ENCODE measurements around the gene HNRNPC.

Gene HNRNPC

DNA sequence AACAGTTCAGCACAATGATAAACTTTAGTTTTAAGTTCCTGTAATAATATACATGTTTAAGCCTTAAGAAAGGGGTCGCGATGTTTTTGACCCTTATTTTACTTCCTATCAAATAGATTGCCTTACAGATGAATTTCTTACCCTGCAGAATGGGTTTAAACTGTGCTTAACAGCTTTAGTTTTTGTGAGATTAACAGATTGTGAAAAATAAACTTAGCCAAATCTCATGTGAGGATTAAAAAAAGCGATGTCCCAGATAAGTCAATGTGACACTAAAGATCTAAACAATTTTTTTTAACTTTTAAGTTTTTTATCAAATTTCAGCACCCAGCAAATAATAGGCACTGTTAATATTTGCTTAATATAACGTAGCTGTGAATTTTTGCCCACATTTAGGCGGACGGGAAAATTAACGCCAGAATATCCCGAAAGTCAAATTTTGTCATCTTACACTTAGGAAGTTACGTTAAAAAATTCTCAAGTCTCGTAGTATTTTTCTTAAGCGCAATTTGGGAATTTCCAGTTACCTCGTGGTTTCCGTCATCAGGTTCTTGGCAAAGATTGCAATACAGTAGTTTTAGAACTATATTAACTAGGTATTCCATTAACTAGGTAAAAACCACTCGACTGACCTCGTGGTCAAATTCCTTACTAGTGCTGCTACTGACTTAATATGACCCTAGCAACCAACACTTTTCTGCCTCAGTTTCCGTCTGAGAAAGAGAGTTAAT, 1.2 kb downstream of the HNRNPC start:
- peak overlapping the region; percentile 89 for H3K27ac ChIP-seq
- TF ChIP-seq, protein P1, sequence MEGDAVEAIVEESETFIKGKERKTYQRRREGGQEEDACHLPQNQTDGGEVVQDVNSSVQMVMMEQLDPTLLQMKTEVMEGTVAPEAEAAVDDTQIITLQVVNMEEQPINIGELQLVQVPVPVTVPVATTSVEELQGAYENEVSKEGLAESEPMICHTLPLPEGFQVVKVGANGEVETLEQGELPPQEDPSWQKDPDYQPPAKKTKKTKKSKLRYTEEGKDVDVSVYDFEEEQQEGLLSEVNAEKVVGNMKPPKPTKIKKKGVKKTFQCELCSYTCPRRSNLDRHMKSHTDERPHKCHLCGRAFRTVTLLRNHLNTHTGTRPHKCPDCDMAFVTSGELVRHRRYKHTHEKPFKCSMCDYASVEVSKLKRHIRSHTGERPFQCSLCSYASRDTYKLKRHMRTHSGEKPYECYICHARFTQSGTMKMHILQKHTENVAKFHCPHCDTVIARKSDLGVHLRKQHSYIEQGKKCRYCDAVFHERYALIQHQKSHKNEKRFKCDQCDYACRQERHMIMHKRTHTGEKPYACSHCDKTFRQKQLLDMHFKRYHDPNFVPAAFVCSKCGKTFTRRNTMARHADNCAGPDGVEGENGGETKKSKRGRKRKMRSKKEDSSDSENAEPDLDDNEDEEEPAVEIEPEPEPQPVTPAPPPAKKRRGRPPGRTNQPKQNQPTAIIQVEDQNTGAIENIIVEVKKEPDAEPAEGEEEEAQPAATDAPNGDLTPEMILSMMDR (IDR thresholded peaks at IDR 0.05), result no peak

DNA sequence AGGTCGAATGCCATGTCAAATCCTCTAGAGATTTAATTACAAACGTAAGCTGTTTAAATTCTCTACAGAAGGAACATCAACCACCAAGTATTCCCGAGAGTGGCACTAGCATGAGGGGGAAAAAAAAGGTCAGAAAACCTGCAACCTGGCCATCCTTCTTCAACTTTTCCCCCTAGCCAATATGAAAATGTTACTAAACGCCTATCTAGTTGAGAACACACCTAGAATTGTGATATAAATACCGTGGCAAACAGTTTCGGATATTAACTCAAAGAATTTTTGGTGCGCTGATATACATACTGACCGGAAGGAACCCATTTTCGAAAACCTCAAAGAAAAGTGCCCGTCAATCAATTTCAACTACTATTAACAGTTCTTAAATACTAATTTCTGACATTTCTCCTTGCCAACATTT, 1.8 kb downstream of the HNRNPC start:
- H3K27ac ChIP-seq, result peak overlapping the region; percentile 89; the same call in 1 of the 2 replicates
- TF ChIP-seq, protein P1 (IDR thresholded peaks at IDR 0.05), result no peak
- no peak for TF ChIP-seq ZFX (IDR thresholded peaks at IDR 0.05; ENCODE audit: borderline replicate concordance)

DNA sequence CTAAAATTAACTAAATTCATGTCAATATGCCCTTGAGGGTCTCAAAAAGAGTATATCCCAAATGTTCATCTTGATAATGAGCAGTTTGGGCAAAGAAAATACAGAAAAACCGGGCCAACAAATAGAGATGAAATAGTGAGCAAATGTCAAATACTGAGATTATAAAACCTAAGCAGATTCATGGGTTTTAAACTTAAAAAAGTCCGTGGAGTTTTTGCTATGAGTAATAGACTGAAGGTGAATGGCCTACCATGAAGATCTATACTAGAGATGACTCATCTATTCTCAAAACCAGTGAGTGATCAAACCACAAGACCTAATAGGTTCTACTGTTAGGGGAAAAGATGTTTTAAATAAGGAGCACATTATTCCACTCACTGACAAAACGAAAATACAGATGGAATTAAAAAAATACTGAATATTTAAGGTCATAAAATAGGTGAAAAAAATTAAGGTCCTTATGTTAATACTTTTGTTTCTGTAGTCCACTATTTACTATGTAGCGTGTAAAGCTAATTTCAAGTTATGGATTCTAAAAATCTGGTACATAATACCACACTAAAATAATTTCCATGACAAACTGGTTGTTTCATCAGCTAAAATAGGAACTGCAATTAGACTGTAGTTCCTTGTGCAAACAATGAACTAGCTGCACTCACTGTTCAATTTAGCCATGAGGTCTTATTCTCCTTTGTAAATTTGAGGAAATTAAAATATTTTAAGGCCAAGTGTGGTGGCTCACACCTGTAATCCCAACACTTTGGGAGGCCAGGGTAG, 5.0 kb downstream of the HNRNPC start:
- H3K27ac ChIP-seq, result no peak overlapping the region
- TF ChIP-seq, protein P1 (IDR thresholded peaks at IDR 0.05), result no peak

DNA sequence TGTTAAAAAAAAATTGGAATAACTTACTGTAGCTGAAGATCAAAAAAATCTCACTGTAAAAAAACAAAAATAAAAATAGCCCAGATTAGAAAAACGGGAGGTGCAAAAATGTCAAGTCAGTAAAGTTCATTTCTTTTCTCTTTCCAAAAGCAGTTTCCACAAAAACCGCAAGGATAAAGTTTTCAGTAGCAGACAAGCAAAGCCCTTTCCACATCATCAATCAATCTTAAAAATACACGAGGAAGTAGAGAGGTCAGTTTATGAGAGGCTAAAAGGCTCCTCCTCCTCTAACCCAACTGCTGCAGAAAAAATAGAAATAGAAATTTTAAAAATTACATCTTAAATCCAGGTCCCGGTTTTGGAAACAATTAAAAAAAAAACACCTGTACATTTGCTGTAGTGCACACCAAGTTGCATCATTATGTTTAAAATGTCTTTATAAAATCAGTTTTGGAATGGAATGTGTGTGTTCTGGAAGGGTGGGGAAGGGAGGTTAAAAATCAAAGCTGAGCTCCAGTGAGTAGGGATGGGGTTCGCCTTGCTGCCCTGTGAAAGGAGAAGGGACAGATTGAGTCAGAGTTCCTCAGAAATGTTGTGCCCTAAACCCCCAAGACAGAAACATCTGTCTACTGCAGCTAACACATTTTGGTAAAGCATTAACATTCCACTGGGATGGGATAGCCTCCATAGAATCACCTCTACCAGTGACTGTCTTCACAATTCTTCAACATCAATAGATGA, 5.8 kb downstream of the HNRNPC start:
- no peak overlapping the region for H3K27ac ChIP-seq
- TF ChIP-seq ZFX (IDR thresholded peaks at IDR 0.05; ENCODE audit: borderline replicate concordance), result no peak
- TF ChIP-seq, protein P1 (IDR thresholded peaks at IDR 0.05), result no peak

DNA sequence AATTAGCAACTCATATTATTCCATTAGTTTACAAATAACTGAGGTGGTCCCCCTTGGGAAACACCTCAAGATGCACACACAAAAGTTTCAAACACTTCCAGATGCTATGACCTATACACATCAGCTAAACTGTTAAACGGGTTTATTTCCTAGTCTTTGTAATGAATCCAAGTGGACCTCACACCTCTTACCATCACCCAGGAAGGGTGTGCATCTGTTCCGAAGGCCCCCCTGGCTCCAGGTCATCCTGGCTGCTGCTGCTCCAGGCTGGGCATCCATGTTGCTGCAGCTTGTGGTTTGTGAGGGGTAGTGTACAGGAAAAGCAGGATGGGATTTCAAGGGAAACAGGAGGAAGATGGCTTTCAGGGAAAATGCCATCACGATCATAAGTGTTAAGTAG, 6.8 kb downstream of the HNRNPC start:
- no peak for TF ChIP-seq ZFX (IDR thresholded peaks at IDR 0.05; ENCODE audit: borderline replicate concordance)
- TF ChIP-seq, protein P1 (IDR thresholded peaks at IDR 0.05), result no peak
- no peak overlapping the region for H3K27ac ChIP-seq

DNA sequence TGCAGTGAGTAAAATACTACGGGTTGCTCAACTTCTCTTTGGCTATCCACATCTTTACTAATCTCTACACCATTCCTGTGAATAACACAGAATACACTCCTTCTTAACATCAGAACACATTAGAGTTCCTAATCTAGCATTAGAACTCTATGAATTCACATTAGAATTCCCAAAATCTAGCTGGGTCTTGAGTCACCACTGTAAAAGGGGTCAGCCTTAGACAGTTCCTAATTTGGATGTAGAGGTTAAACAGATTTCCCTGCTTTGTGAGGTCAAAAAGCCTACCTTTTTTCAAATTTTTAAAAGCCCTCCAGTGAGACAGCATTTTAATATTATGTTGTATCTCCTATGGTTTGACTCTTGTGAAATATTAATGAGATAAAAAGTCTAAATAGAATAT, 7.4 kb downstream of the HNRNPC start:
- no peak for TF ChIP-seq ZFX (IDR thresholded peaks at IDR 0.05; ENCODE audit: borderline replicate concordance)
- TF ChIP-seq, protein P1 (IDR thresholded peaks at IDR 0.05), result no peak
- H3K27ac ChIP-seq, result 0 out of 2 replicates have a peak overlapping the region, but pooled peaks have one; percentile 15

Measured in 22Rv1 (cell line).